ENCODE measurements around the gene PCDHB1.

- TF ChIP-seq USF1 (IDR thresholded peaks at IDR 0.05) (no peak), CREB1 (IDR thresholded peaks at IDR 0.05; ENCODE audit: low read depth) (no peak), REST (IDR thresholded peaks at IDR 0.05; ENCODE audit: low read depth) (no peak), RAD21 (IDR thresholded peaks at IDR 0.05; ENCODE audit: low read depth) (no peak), EP300 (IDR thresholded peaks at IDR 0.05; ENCODE audit: borderline replicate concordance) (no peak), TCF12 (IDR thresholded peaks at IDR 0.05; ENCODE audit: low read depth) (no peak), CEBPB (IDR thresholded peaks at IDR 0.05) (no peak), YY1 (IDR thresholded peaks at IDR 0.05; ENCODE audit: low read depth) (no peak)
Observed at GRCh38 chr5:141039061-141039460, 12.1 kb upstream of the PCDHB1 start.

Measured in Ishikawa (cell line).